NCI-H510A treated with DMSO at 0.1 percent for 48 hours (cell line): Measurements from ENCODE around the gene SRL.
"Not testable (repeated sequence)": the region's sequence is repeated elsewhere in the genome, so short reads cannot be mapped to it uniquely, and the experiment has no call there.

Source experiments
- DNase-seq: peaks from one replicate; lab custom pipeline; 2025; lab: John Stamatoyannopoulos, UW

The SRL gene

GRCh38 chr16:4260360-4260759 is 18.5 kb upstream of the SRL start:
- peak; percentile 91 for DNase-seq

GRCh38 chr16:4257646-4258556 is 16.0 kb upstream of the SRL start:
- no peak for DNase-seq

- peak; percentile 91 for DNase-seq
These were observed 11.7 kb upstream of the SRL start for GRCh38 chr16:4253394-4254150.

GRCh38 chr16:4253012-4253393 is 11.1 kb upstream of the SRL start:
- not testable (repeated sequence) for DNase-seq

GRCh38 chr16:4249530-4250308 is 7.8 kb upstream of the SRL start:
- DNase-seq: no peak

GRCh38 chr16:4247460-4247784 is 5.5 kb upstream of the SRL start:
- no peak for DNase-seq

GRCh38 chr16:4246777-4247459 is 5.0 kb upstream of the SRL start:
- DNase-seq: no peak

GRCh38 chr16:4245077-4245791 is 3.4 kb upstream of the SRL start:
- DNase-seq: peak; percentile 61

GRCh38 chr16:4244254-4245076 is 2.6 kb upstream of the SRL start:
- DNase-seq: peak; percentile 92

GRCh38 chr16:4241258-4241927 is 487 bp downstream of the SRL start:
- DNase-seq: no peak

- no peak for DNase-seq
These were observed 1.3 kb downstream of the SRL start for GRCh38 chr16:4240624-4241023.

GRCh38 chr16:4239682-4240175 is 2.2 kb downstream of the SRL start:
- DNase-seq: no peak

GRCh38 chr16:4239020-4239419 is 2.9 kb downstream of the SRL start:
- DNase-seq: no peak

GRCh38 chr16:4233431-4233830 is 8.4 kb downstream of the SRL start:
- no peak for DNase-seq

- DNase-seq: no peak
These were observed 9.1 kb downstream of the SRL start for GRCh38 chr16:4232541-4233386.

- DNase-seq: no peak
These were observed 10.0 kb downstream of the SRL start for GRCh38 chr16:4231886-4232285.

GRCh38 chr16:4231367-4231766 is 10.5 kb downstream of the SRL start:
- no peak for DNase-seq

- no peak for DNase-seq
These were observed 14.9 kb downstream of the SRL start for GRCh38 chr16:4227040-4227332.
